ENCODE results near the gene C2CD2L.
A peak's percentile ranks its signal among the peaks of the same experiment; 100 is the strongest.
"Not testable (repeated sequence)": the region's sequence is repeated elsewhere in the genome, so short reads cannot be mapped to it uniquely, and the experiment has no call there.

Gene C2CD2L

GRCh38 chr11:119092880-119093842 is 14.0 kb upstream of the C2CD2L start:
- no peak for DNase-seq (ENCODE audit: low read depth in 2 of 3, low spot score in 1 of 3)

GRCh38 chr11:119093942-119094815 is 13.0 kb upstream of the C2CD2L start:
- no peak for DNase-seq (ENCODE audit: low read depth in 2 of 3, low spot score in 1 of 3)

GRCh38 chr11:119094816-119095065 is 12.4 kb upstream of the C2CD2L start:
- DNase-seq (ENCODE audit: low read depth in 2 of 3, low spot score in 1 of 3), result peak in 1 of 3 donors; percentile 46

- DNase-seq (ENCODE audit: low read depth in 2 of 3, low spot score in 1 of 3), result peak; percentile 98 to 100 (median 99)
Observed at GRCh38 chr11:119095066-119095880, 11.9 kb upstream of the C2CD2L start.

- no peak for DNase-seq (ENCODE audit: low read depth in 2 of 3, low spot score in 1 of 3)
Observed at GRCh38 chr11:119099711-119100110, 7.4 kb upstream of the C2CD2L start.

- DNase-seq (ENCODE audit: low read depth in 2 of 3, low spot score in 1 of 3), result no peak
Observed at GRCh38 chr11:119100246-119100970, 6.7 kb upstream of the C2CD2L start.

- DNase-seq (ENCODE audit: low read depth in 2 of 3, low spot score in 1 of 3), result no peak
Observed at GRCh38 chr11:119100994-119101758, 6.0 kb upstream of the C2CD2L start.

- DNase-seq (ENCODE audit: low read depth in 2 of 3, low spot score in 1 of 3), result peak; percentile 79 to 81 (median 80)
Observed at GRCh38 chr11:119101759-119102423, 5.3 kb upstream of the C2CD2L start, which contains the start of gene DPAGT1. TSS of gene DPAGT1 (minus strand) at chr11:119101853. CDS start at chr11:119101655, 198 bp downstream.

GRCh38 chr11:119103161-119103664 is 3.9 kb upstream of the C2CD2L start:
- DNase-seq (ENCODE audit: low read depth in 2 of 3, low spot score in 1 of 3), result not testable (repeated sequence)

- no peak for DNase-seq (ENCODE audit: low read depth in 2 of 3, low spot score in 1 of 3)
Observed at GRCh38 chr11:119103793-119104192, 3.4 kb upstream of the C2CD2L start.

GRCh38 chr11:119107538-119108145 is 498 bp downstream of the C2CD2L start:
- DNase-seq (ENCODE audit: low read depth in 2 of 3, low spot score in 1 of 3), result no peak

GRCh38 chr11:119108146-119108856 is 1.2 kb downstream of the C2CD2L start:
- no peak for DNase-seq (ENCODE audit: low read depth in 2 of 3, low spot score in 1 of 3)

GRCh38 chr11:119108857-119109221 is 1.7 kb downstream of the C2CD2L start:
- no peak for DNase-seq (ENCODE audit: low read depth in 2 of 3, low spot score in 1 of 3)

GRCh38 chr11:119109843-119110242 is 2.7 kb downstream of the C2CD2L start:
- DNase-seq (ENCODE audit: low read depth in 2 of 3, low spot score in 1 of 3), result no peak

GRCh38 chr11:119110439-119110838 is 3.3 kb downstream of the C2CD2L start:
- no peak for DNase-seq (ENCODE audit: low read depth in 2 of 3, low spot score in 1 of 3)

GRCh38 chr11:119111361-119111925 is 4.3 kb downstream of the C2CD2L start:
- no peak for DNase-seq (ENCODE audit: low read depth in 2 of 3, low spot score in 1 of 3)

- no peak for DNase-seq (ENCODE audit: low read depth in 2 of 3, low spot score in 1 of 3)
Observed at GRCh38 chr11:119112314-119113020, 5.3 kb downstream of the C2CD2L start.
